Limb (tissue), 2 donors: ENCODE data around the gene ERP27.

Experiments used
- DNase-seq, 2 donors: peaks; one replicate each; pipeline ENCODE4 v3.0.0-alpha.2; 2016; ENCODE audit errors: extremely low spot score in 2 of 2

The ERP27 gene

GRCh38 chr12:14871886-14872285 is 66.5 kb downstream of the ERP27 start:
- no peak for DNase-seq

GRCh38 chr12:14871247-14871646 is 67.1 kb downstream of the ERP27 start:
- no peak for DNase-seq

- DNase-seq = no peak
These were observed 69.3 kb downstream of the ERP27 start for GRCh38 chr12:14868916-14869506.
